K562 (cell line): ENCODE results near the gene ABCF3. TPM values are rescaled to one million over a fixed set of nuclear protein-coding genes. Genes with fewer than 3 reads are reported as not detected.

Experiments used
- ATAC-seq: fragments of 200-7000 bp; cut with Tn5 transposase; 3 replicates; pipeline ENCODE4 v1.9.1; 2020; ENCODE audit warnings: moderate library complexity
- BruUV-seq: library from RNA; stranded (reverse); fragments of 400-500 nt; replicated peaks from 2 replicates; lab custom pipeline; 2021; lab: Mats Ljungman, UMichigan
- CTCF ChIA-PET: fragments of 300-600 bp; formaldehyde crosslinking; extraction: SDS; loops from one replicate; lab custom pipeline; 2021; ENCODE audit warnings: low intra/inter-chr PET ratio; lab: Yijun Ruan, JAX
- POLR2A ChIA-PET: fragments of 300-600, 350-650 bp; sonication (Branson Sonifier 250); formaldehyde crosslinking; extraction: SDS; loops from one replicate; lab custom pipeline; 2021; ENCODE audit warnings: antibody characterized with exemption, inconsistent platforms; lab: Yijun Ruan, JAX
- DNase-seq, 4 experiments: peaks; one replicate each; pipeline versions ENCODE4 v3.0.0 to v3.0.0-alpha.2; 2011 to 2018; ENCODE audit warnings: low spot score in 3 of 4, mixed read lengths in 3 of 4; ENCODE audit errors: extremely low read depth in 1 of 4
- FAIRE-seq: peaks from 2 replicates; lab custom pipeline; 2011; peaks lifted over from hg19 to GRCh38; lab: Jason Lieb, UNC
- H2AFZ ChIP-seq: 2 replicates; pipeline ENCODE4 v1.6.0; 2011; ENCODE audit warnings: low read depth, low read length, control low read depth, inconsistent platforms
- H3K27ac ChIP-seq: fragments of 200-600 bp; 3 replicates; pipeline ENCODE4 v1.8.0; 2011; ENCODE audit warnings: low read depth, mild to moderate bottlenecking, control low read depth, inconsistent platforms, low read length, moderate library complexity, mixed read lengths; ENCODE audit errors: extremely low read depth
- H3K27me3 ChIP-seq, 2 experiments: fragments of 300-600 bp in 1 of 2; 2 replicates in 1 of 2; 3 replicates in 1 of 2; pipeline versions ENCODE4 v1.6.0 to v1.8.0; 2011; ENCODE audit warnings: inconsistent platforms in 2 of 2, low read length in 2 of 2, mild to moderate bottlenecking in 1 of 2, mixed read lengths in 1 of 2, moderate library complexity in 1 of 2; ENCODE audit not compliant: control insufficient read depth in 2 of 2, insufficient read depth in 2 of 2
- H3K36me3 ChIP-seq: fragments of 300-600 bp; 3 replicates; pipeline ENCODE4 v1.8.0; 2011; ENCODE audit warnings: mild to moderate bottlenecking, low read length, inconsistent platforms; ENCODE audit not compliant: control insufficient read depth, insufficient read depth
- H3K4me1 ChIP-seq, 2 experiments: fragments of 200-600 bp in 1 of 2; replicated peaks in 1 of 2; 2 replicates in 1 of 2; 3 replicates in 1 of 2; pipeline versions ENCODE4 v1.5.1 to v1.8.0; 2011; ENCODE audit warnings: inconsistent platforms in 2 of 2, low read length in 2 of 2, mild to moderate bottlenecking in 1 of 2, mixed read lengths in 1 of 2, moderate library complexity in 1 of 2; ENCODE audit not compliant: control insufficient read depth in 2 of 2, insufficient read depth in 2 of 2
- H3K4me2 ChIP-seq: 2 replicates; pipeline ENCODE4 v1.6.1; 2011; ENCODE audit warnings: low read length, control low read depth, inconsistent platforms, mixed read lengths; ENCODE audit not compliant: insufficient read depth
- H3K4me3 ChIP-seq: fragments of 200-600 bp; sonication (generic), shearing (Covaris generic); 2 replicates; pipeline ENCODE4 v1.5.1; 2016; ENCODE audit warnings: control low read depth, inconsistent platforms
- H3K79me2 ChIP-seq: fragments of 200-600 bp; 3 replicates; pipeline ENCODE4 v1.8.0; 2011; ENCODE audit warnings: low read length, inconsistent platforms; ENCODE audit not compliant: control insufficient read depth, insufficient read depth
- H3K9ac ChIP-seq, 2 experiments: 2 replicates each; pipeline versions ENCODE4 v1.6.0 to v1.6.1; 2011; ENCODE audit warnings: low read depth in 2 of 2, low read length in 2 of 2, control low read depth in 1 of 2, inconsistent platforms in 1 of 2, mild to moderate bottlenecking in 1 of 2, mixed read lengths in 1 of 2; ENCODE audit not compliant: insufficient read depth in 1 of 2
- H3K9me1 ChIP-seq: one replicate; pipeline ENCODE4 v1.6.0; 2011; ENCODE audit warnings: inconsistent platforms, mild to moderate bottlenecking, low read length, moderate library complexity; ENCODE audit not compliant: control insufficient read depth, insufficient read depth
- H3K9me3 ChIP-seq: replicated peaks from 2 replicates; pipeline ENCODE4 v1.5.1; 2011; ENCODE audit warnings: low read depth, low read length, inconsistent platforms; ENCODE audit not compliant: control insufficient read depth, insufficient read depth
- H4K20me1 ChIP-seq: replicated peaks from 2 replicates; pipeline ENCODE4 v1.6.1; 2011; ENCODE audit warnings: low read length, inconsistent platforms, mixed read lengths; ENCODE audit not compliant: control insufficient read depth, insufficient read depth
- ATF2 ChIP-seq: sonication (generic); formaldehyde crosslinking; IDR thresholded peaks from 2 replicates; pipeline ENCODE4 v1.8.1; 2022; ENCODE audit warnings: missing genetic modification reagents
- COPS2 ChIP-seq: fragments of 450-650 bp; conservative IDR thresholded peaks from 2 replicates; pipeline ENCODE4 v1.6.1; 2016; ENCODE audit warnings: mild to moderate bottlenecking, moderate library complexity
- MBD1 ChIP-seq: fragments of 250-450 bp; sonication (Bioruptor Pico); IDR thresholded peaks from 2 replicates; pipeline ENCODE4 v1.8.0; 2022; ENCODE audit warnings: inconsistent platforms
- NR4A1 ChIP-seq, 2 experiments: fragments of 250-450 bp in 1 of 2; fragments of 450-650 bp in 1 of 2; sonication (Bioruptor Pico) in 1 of 2; IDR thresholded peaks; 2 replicates each; pipeline versions ENCODE4 v1.4.0 to v1.6.1; 2016 to 2020; ENCODE audit warnings: mild to moderate bottlenecking in 2 of 2, missing compliant biosample characterization in 1 of 2, missing genetic modification characterization in 1 of 2, moderate library complexity in 1 of 2
- TAL1 ChIP-seq: fragments of 450-650 bp; IDR thresholded peaks from 2 replicates; pipeline ENCODE4 v1.6.1; 2016; ENCODE audit warnings: mild to moderate bottlenecking
- ZNF354B ChIP-seq: fragments of 250-450 bp; sonication (Bioruptor Pico); IDR thresholded peaks from 2 replicates; pipeline ENCODE4 v1.4.0; 2020
- ZNF398 ChIP-seq: fragments of 250-450 bp; sonication (Bioruptor Pico); IDR thresholded peaks from 2 replicates; pipeline ENCODE4 v1.8.0; 2021; ENCODE audit warnings: moderate library complexity, mild to moderate bottlenecking, inconsistent platforms
- ZNF551 ChIP-seq: fragments of 250-450 bp; sonication (Bioruptor Pico); IDR thresholded peaks from 2 replicates; pipeline ENCODE4 v1.5.0; 2021; ENCODE audit warnings: mild to moderate bottlenecking, moderate library complexity
- WGBS: fragments of 100-300 bp; shearing (Covaris generic); methylation state at CpG from one replicate; pipeline ENCODE4 v1.1.6; 2016; ENCODE audit warnings: low coverage, mixed read lengths; ENCODE audit not compliant: insufficient coverage; ENCODE audit errors: missing lambda C conversion rate; 5-methylcytosine and 5-hydroxymethylcytosine counted together
- in situ Hi-C: fragments of 300-500 bp; cut with MboI; formaldehyde crosslinking; loops from 4 replicates; pipeline ENCODE4 v1.15.0; 2018; ENCODE audit warnings: inconsistent platforms, mixed read lengths
- intact Hi-C: fragments of 100-400 bp; cut with micrococcal nuclease; formaldehyde crosslinking; loops from 2 replicates; pipeline ENCODE4 v1.14.2; 2022
- polyA plus RNA-seq, 8 experiments: library from polyadenylated mRNA; depleted of rRNA in 4 of 8; stranded (reverse) in 5 of 8; unstranded in 3 of 8; fragments of >200 nt; fragmentation: Nextera tagmentation in 2 of 8; fragmentation: Illumina TruSeq in 1 of 8; extraction: Ambion mirVana in 2 of 8; extraction: Trizol in 1 of 8; gene quantifications; 2 replicates each; pipeline versions ENCODE4 v1.2.1 to v1.2.3, GENCODE V29; 2011 to 2014; ENCODE audit warnings: inconsistent platforms in 1 of 8, missing spikeins in 1 of 8
- total RNA-seq, 7 experiments: library from RNA; depleted of rRNA in 6 of 7; stranded (reverse); fragments of >200 nt in 6 of 7; fragmentation: Illumina TruSeq in 2 of 7; extraction: Trizol in 2 of 7; gene quantifications; 2 replicates each; pipeline versions ENCODE4 v1.2.1 to v1.2.3, GENCODE V29; 2011 to 2021; ENCODE audit warnings: low replicate concordance in 1 of 7

The ABCF3 gene
- total and polyA plus RNA-seq, 9 of the 15 experiments (the other 6 are each of a cell fraction or from before 2014, with no cell fraction given): 6.7 to 77.9 (median 45.1) TPM

- no peak for ATAC-seq
- CTCF ChIA-PET: no interaction called here
- H2AFZ ChIP-seq: no peak overlapping the region
Observed at GRCh38 chr3:184238246-184238818, 52.3 kb downstream of the ABCF3 start.

More at GRCh38 chr3:184238246-184238818, 52.3 kb downstream of the ABCF3 start:
- H3K79me2 ChIP-seq: no peaks in the 10 kb centered on the region
- intact Hi-C loops (no loop called here), in situ Hi-C loops (no loop called here)
- BruUV-seq: no TSS peak
- WGBS: 7% methylated on average over 13 of the region's 13 CpGs
- H3K36me3 ChIP-seq: peaks cover 14% of the 10 kb centered on the region; the same call in 2 of the 3 replicates
- H3K4me3 ChIP-seq: no peak overlapping the region
- POLR2A ChIA-PET: interaction anchor here (1.0 kb wide), 1 partner anchor 10 kb away, joined by 5 read pairs; no protein-coding TSS in a partner anchor
- H3K9me3 ChIP-seq: no peaks in the 10 kb centered on the region
- H4K20me1 ChIP-seq: peaks cover 27% of the 10 kb centered on the region
- no peaks in the 10 kb centered on the region for H3K9me1 ChIP-seq
- FAIRE-seq (no peak), DNase-seq (no peak)
- H3K27me3 ChIP-seq: peaks cover 0 to 26% of the 10 kb centered on the region in 2 experiments; a peak in 3 of 5 replicates
- H3K9ac ChIP-seq: no peak overlapping the region
- H3K4me1 ChIP-seq: peaks cover 0 to 32% of the 10 kb centered on the region in 2 experiments; a peak in 3 of 5 replicates
- H3K27ac ChIP-seq: no peak overlapping the region
- no peak overlapping the region for H3K4me2 ChIP-seq
- no peak for TF ChIP-seq NR4A1 (CRISPR knock-in tag; IDR thresholded peaks at IDR 0.05)
- TF ChIP-seq NR4A1 (tag; IDR thresholded peaks at IDR 0.05): no peak
- no peak for TF ChIP-seq ZNF398 (CRISPR knock-in tag)
- TF ChIP-seq COPS2: no peak
- TF ChIP-seq ZNF551: no peak
- no peak for TF ChIP-seq TAL1
- no peak for TF ChIP-seq ZNF354B (CRISPR knock-in tag)
- no peak for TF ChIP-seq MBD1 (CRISPR knock-in tag)
- TF ChIP-seq ATF2: no peak
